ENCODE measurements around the gene ACAP2. TPM values are rescaled to one million over a fixed set of nuclear protein-coding genes. Genes with fewer than 3 reads are reported as not detected.

The ACAP2 gene
- total RNA-seq, 2 experiments from 2014 or later: 43.9 to 80.7 TPM

GRCh38 chr3:195265363-195265976 lies 177.3 kb downstream of the ACAP2 start:
- POLR2A ChIA-PET: interaction anchor here (0.9 kb wide), 2 partner anchors 13 to 277 kb away, joined by 3 to 6 read pairs; no protein-coding TSS in a partner anchor
- intact Hi-C loops (cut with micrococcal nuclease; ENCODE audit: unreplicated experiment): no loop called here
- H3K79me2 ChIP-seq (ENCODE audit: insufficient read depth, low read depth, low read length): peaks cover 19% of the 10 kb centered on the region
- CTCF ChIA-PET (ENCODE audit: unreplicated experiment): no interaction called here
- BruUV-seq (replicated peaks): no TSS peak
- no peak for DNase-seq (ENCODE audit: low spot score)
- H3K27ac ChIP-seq (ENCODE audit: low read depth, low read length, poor library complexity, severe bottlenecking): no peak overlapping the region
- H3K4me2 ChIP-seq (ENCODE audit: low read length): no peak overlapping the region
- TF ChIP-seq, protein P1, sequence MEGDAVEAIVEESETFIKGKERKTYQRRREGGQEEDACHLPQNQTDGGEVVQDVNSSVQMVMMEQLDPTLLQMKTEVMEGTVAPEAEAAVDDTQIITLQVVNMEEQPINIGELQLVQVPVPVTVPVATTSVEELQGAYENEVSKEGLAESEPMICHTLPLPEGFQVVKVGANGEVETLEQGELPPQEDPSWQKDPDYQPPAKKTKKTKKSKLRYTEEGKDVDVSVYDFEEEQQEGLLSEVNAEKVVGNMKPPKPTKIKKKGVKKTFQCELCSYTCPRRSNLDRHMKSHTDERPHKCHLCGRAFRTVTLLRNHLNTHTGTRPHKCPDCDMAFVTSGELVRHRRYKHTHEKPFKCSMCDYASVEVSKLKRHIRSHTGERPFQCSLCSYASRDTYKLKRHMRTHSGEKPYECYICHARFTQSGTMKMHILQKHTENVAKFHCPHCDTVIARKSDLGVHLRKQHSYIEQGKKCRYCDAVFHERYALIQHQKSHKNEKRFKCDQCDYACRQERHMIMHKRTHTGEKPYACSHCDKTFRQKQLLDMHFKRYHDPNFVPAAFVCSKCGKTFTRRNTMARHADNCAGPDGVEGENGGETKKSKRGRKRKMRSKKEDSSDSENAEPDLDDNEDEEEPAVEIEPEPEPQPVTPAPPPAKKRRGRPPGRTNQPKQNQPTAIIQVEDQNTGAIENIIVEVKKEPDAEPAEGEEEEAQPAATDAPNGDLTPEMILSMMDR (conservative IDR thresholded peaks at IDR 0.05; ENCODE audit: low read length): no peak
- TF ChIP-seq EZH2phosphoT487 (IDR thresholded peaks at IDR 0.05; ENCODE audit: borderline replicate concordance, low read depth, low read length): no peak
- H3K9me3 ChIP-seq (ENCODE audit: low read length): no peaks in the 10 kb centered on the region
- H2AFZ ChIP-seq (ENCODE audit: low read length): no peak overlapping the region
- peaks cover 27% of the 10 kb centered on the region for H3K4me1 ChIP-seq (ENCODE audit: insufficient read depth, low read length, poor library complexity, severe bottlenecking)
- peaks cover 26% of the 10 kb centered on the region for H3K36me3 ChIP-seq (ENCODE audit: insufficient read depth, low read length)
- H3K9me2 ChIP-seq (ENCODE audit: insufficient read depth, low read length): no peaks in the 10 kb centered on the region
- H4K20me1 ChIP-seq (ENCODE audit: insufficient read depth, low read length): peaks cover 14% of the 10 kb centered on the region
- no peak overlapping the region for H3K4me3 ChIP-seq (ENCODE audit: low read depth, low read length, poor library complexity, severe bottlenecking)

GRCh38 chr3:195263925-195264600 lies 178.8 kb downstream of the ACAP2 start:
- Histone ChIP-seq H3K4me2 (ENCODE audit: low read length) (no peak overlapping the region), H4K20me1 (ENCODE audit: insufficient read depth, low read length) (peaks cover 8% of the 10 kb centered on the region), H2AFZ (ENCODE audit: low read length) (no peak overlapping the region), H3K36me3 (ENCODE audit: insufficient read depth, low read length) (peaks cover 26% of the 10 kb centered on the region), H3K9me2 (ENCODE audit: insufficient read depth, low read length) (no peaks in the 10 kb centered on the region), H3K4me1 (ENCODE audit: insufficient read depth, low read length, poor library complexity, severe bottlenecking) (peaks cover 27% of the 10 kb centered on the region), H3K79me2 (ENCODE audit: insufficient read depth, low read depth, low read length) (peaks cover 6% of the 10 kb centered on the region; the same call in 1 of the 2 replicates), H3K9me3 (ENCODE audit: low read length) (no peaks in the 10 kb centered on the region), H3K27ac (ENCODE audit: low read depth, low read length, poor library complexity, severe bottlenecking) (no peak overlapping the region), H3K4me3 (ENCODE audit: low read depth, low read length, poor library complexity, severe bottlenecking) (no peak overlapping the region)
- BruUV-seq (replicated peaks): no TSS peak
- intact Hi-C loops (cut with micrococcal nuclease; ENCODE audit: unreplicated experiment): no loop called here
- CTCF ChIA-PET (ENCODE audit: unreplicated experiment): no interaction called here
- POLR2A ChIA-PET: no interaction called here
- no peak for DNase-seq (ENCODE audit: low spot score)
- TF ChIP-seq, protein P1 (conservative IDR thresholded peaks at IDR 0.05; ENCODE audit: low read length): no peak
- TF ChIP-seq EZH2phosphoT487 (IDR thresholded peaks at IDR 0.05; ENCODE audit: borderline replicate concordance, low read depth, low read length): no peak

Data from OCI-LY7 (cell line).